ENCODE data around the gene ZBTB20. TPM values are rescaled to one million over a fixed set of nuclear protein-coding genes. Genes with fewer than 3 reads are reported as not detected.

Gene ZBTB20
- total RNA-seq, 6 donors from 2014 or later: 40.0 to 150 (median 65.8) TPM

- 84 to 89% methylated on average over 8 of the region's 8 CpGs for WGBS, 2 donors
- no peaks in the 10 kb centered on the region for H3K27me3 ChIP-seq
- no peak for ATAC-seq (ENCODE audit: low FRiP score in 2 of 2)
These were observed 719.6 kb downstream of the ZBTB20 start for GRCh38 chr3:114427285-114428043.

GRCh38 chr3:114424337-114424736, 722.8 kb downstream of the ZBTB20 start:
- no peak for DNase-seq

More at GRCh38 chr3:114427285-114428043, 719.6 kb downstream of the ZBTB20 start:
- Histone ChIP-seq H3K36me3 (no peaks in the 10 kb centered on the region), H3K4me3 (no peak overlapping the region), H3K9me3 (no peaks in the 10 kb centered on the region), H3K27ac (no peak overlapping the region), H3K4me1 (no peaks in the 10 kb centered on the region)
- DNase-seq: no peak
- TF ChIP-seq POLR2AphosphoS5 (IDR thresholded peaks at IDR 0.05): no peak

GRCh38 chr3:114421204-114421603, 725.9 kb downstream of the ZBTB20 start:
- DNase-seq (no peak), ATAC-seq (ENCODE audit: low FRiP score in 2 of 2) (no peak)
- Histone ChIP-seq H3K36me3 (no peaks in the 10 kb centered on the region), H3K27me3 (no peaks in the 10 kb centered on the region), H3K4me3 (no peak overlapping the region), H3K27ac (no peak overlapping the region), H3K9me3 (no peaks in the 10 kb centered on the region), H3K4me1 (peaks cover 0 to 20% (median 7%) of the 10 kb centered on the region in 4 donors)
- 90 to 92% methylated on average over 7 of the region's 7 CpGs for WGBS, 2 donors
- TF ChIP-seq EP300 (IDR thresholded peaks at IDR 0.05): no peak
- TF ChIP-seq CTCF (IDR thresholded peaks at IDR 0.05): no peak
- TF ChIP-seq POLR2AphosphoS5 (IDR thresholded peaks at IDR 0.05): no peak
- no peak for TF ChIP-seq POLR2A (IDR thresholded peaks at IDR 0.05)

More at GRCh38 chr3:114424337-114424736, 722.8 kb downstream of the ZBTB20 start:
- H3K27me3 ChIP-seq: no peaks in the 10 kb centered on the region
- WGBS, 2 donors: 74 to 78% methylated on average over 8 of the region's 8 CpGs
- no peak overlapping the region for H3K4me3 ChIP-seq
- no peak overlapping the region for H3K27ac ChIP-seq
- no peak for TF ChIP-seq POLR2A (IDR thresholded peaks at IDR 0.05)
- H3K36me3 ChIP-seq: no peaks in the 10 kb centered on the region
- ATAC-seq (ENCODE audit: low FRiP score in 2 of 2): no peak
- peaks cover 0 to 4% (median under 1%) of the 10 kb centered on the region in 4 donors for H3K4me1 ChIP-seq
- H3K9me3 ChIP-seq: no peaks in the 10 kb centered on the region

- ATAC-seq (ENCODE audit: low FRiP score in 2 of 2): no peak
- no peak for DNase-seq
- WGBS, 2 donors: 75 to 76% methylated on average over 3 of the region's 3 CpGs
- Histone ChIP-seq H3K27me3 (no peaks in the 10 kb centered on the region), H3K9me3 (no peaks in the 10 kb centered on the region), H3K4me1 (peaks cover 0 to 20% (median 7%) of the 10 kb centered on the region in 4 donors), H3K36me3 (no peaks in the 10 kb centered on the region), H3K27ac (no peak overlapping the region), H3K4me3 (no peak overlapping the region)
- TF ChIP-seq EP300 (IDR thresholded peaks at IDR 0.05) (no peak), POLR2A (IDR thresholded peaks at IDR 0.05) (no peak)
These were observed 727.0 kb downstream of the ZBTB20 start for GRCh38 chr3:114420072-114420471.

- H3K36me3 ChIP-seq: no peaks in the 10 kb centered on the region
- TF ChIP-seq POLR2AphosphoS5 (IDR thresholded peaks at IDR 0.05) (no peak), EP300 (IDR thresholded peaks at IDR 0.05) (no peak), CTCF (IDR thresholded peaks at IDR 0.05) (peak; percentile 63 to 91 (median 79))
- peak; percentile 89 to 91 for ATAC-seq (ENCODE audit: low FRiP score in 2 of 2)
- peak overlapping the region in 3 of 4 donors; percentile 16 to 49 (median 44) for H3K27ac ChIP-seq
- 22 to 23% methylated on average over 8 of the region's 8 CpGs for WGBS, 2 donors
- no peak for DNase-seq
- H3K27me3 ChIP-seq: no peaks in the 10 kb centered on the region
- no peaks in the 10 kb centered on the region for H3K9me3 ChIP-seq
- peak overlapping the region in 2 of 4 donors; percentile 1 to 31 for H3K4me3 ChIP-seq
- H3K4me1 ChIP-seq: peaks cover 0 to 20% (median 7%) of the 10 kb centered on the region in 4 donors
These were observed 728.2 kb downstream of the ZBTB20 start for GRCh38 chr3:114418724-114419543.

- Histone ChIP-seq H3K4me1 (peaks cover 0 to 20% (median 7%) of the 10 kb centered on the region in 4 donors), H3K9me3 (no peaks in the 10 kb centered on the region), H3K27me3 (no peaks in the 10 kb centered on the region), H3K27ac (no peak overlapping the region), H3K36me3 (no peaks in the 10 kb centered on the region), H3K4me3 (no peak overlapping the region)
- no peak for TF ChIP-seq CTCF (IDR thresholded peaks at IDR 0.05)
- no peak for TF ChIP-seq POLR2A (IDR thresholded peaks at IDR 0.05)
- no peak for TF ChIP-seq POLR2AphosphoS5 (IDR thresholded peaks at IDR 0.05)
- no peak for TF ChIP-seq EP300 (IDR thresholded peaks at IDR 0.05)
- DNase-seq (no peak), ATAC-seq (ENCODE audit: low FRiP score in 2 of 2) (no peak)
These were observed 729.0 kb downstream of the ZBTB20 start for GRCh38 chr3:114418107-114418506.
